A549 (cell line): ENCODE results near the gene FAM151A.

Experiments
- CBX2 ChIP-seq: fragments of 200-600 bp; sonication (generic); IDR thresholded peaks from 2 replicates; pipeline ENCODE4 v1.6.1; 2016; ENCODE audit warnings: low read depth, mild to moderate bottlenecking, borderline replicate concordance
- GATA3 ChIP-seq: IDR thresholded peaks from 2 replicates; pipeline ENCODE4 v1.6.1; 2012; ENCODE audit warnings: borderline replicate concordance
- POLR2A ChIP-seq: IDR thresholded peaks from 2 replicates; pipeline ENCODE4 v1.6.1; 2012; ENCODE audit warnings: mild to moderate bottlenecking, low read length
- RAD21 ChIP-seq, 2 experiments: fragments of >200 bp in 1 of 2; sonication (Bioruptor Twin) in 1 of 2; formaldehyde crosslinking in 1 of 2; IDR thresholded peaks in 1 of 2; conservative IDR thresholded peaks in 1 of 2; 2 replicates in 1 of 2; 3 replicates in 1 of 2; pipeline ENCODE4 v1.6.1; 2012 to 2018; ENCODE audit warnings: inconsistent platforms in 1 of 2
- RFX5 ChIP-seq: fragments of 450-650 bp; IDR thresholded peaks from 2 replicates; pipeline ENCODE4 v1.7.1; 2014; ENCODE audit warnings: antibody characterized with exemption, mild to moderate bottlenecking, moderate library complexity
- TF ChIP-seq, protein P1 (sequence below): fragments of >200 bp; sonication (Bioruptor Twin); formaldehyde crosslinking; IDR thresholded peaks from 3 replicates; pipeline ENCODE4 v1.5.1; 2016
- TF ChIP-seq, protein P2 (sequence below): fragments of 200-600 bp; sonication (generic); IDR thresholded peaks from 2 replicates; pipeline ENCODE4 v1.6.1; 2016; ENCODE audit warnings: antibody characterized with exemption, mild to moderate bottlenecking, moderate library complexity

DNA sequence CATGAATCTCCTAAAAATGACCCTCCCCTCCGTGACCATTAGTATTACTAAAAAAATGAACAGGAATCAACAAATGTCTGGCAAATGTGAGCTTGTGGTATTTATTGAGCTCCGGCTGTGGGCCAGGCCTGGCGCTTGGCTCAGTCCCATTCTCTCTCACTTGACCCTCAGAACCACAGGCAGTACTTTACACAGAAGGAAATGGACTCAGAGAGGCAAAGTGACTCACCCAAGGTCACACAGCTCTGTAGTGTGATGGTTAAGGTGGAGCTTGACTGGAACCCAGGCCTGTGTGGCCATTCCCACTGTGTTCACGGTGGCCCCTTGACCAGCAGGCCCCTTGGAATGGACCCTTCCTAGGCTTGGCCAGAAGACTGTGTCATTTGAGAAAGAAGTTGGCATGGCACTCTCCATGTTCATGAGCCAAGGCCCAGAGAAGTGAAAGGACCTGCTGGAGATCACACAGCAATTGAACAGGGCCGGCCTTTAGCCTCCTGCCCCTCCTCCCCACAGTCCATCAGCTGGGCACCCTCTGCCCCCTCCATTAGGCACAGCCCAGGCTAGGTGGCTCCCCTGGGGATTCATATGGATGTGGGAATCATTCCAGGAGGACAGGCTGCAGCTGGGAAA lies 32.1 kb downstream of the FAM151A start:
- TF ChIP-seq POLR2A (no peak), RFX5 (no peak), GATA3 (no peak), RAD21 (conservative IDR thresholded peaks at IDR 0.05 in 1 of 2, IDR thresholded peaks at IDR 0.05 in 1 of 2) (no peak), CBX2 (no peak)
- TF ChIP-seq, protein P1, sequence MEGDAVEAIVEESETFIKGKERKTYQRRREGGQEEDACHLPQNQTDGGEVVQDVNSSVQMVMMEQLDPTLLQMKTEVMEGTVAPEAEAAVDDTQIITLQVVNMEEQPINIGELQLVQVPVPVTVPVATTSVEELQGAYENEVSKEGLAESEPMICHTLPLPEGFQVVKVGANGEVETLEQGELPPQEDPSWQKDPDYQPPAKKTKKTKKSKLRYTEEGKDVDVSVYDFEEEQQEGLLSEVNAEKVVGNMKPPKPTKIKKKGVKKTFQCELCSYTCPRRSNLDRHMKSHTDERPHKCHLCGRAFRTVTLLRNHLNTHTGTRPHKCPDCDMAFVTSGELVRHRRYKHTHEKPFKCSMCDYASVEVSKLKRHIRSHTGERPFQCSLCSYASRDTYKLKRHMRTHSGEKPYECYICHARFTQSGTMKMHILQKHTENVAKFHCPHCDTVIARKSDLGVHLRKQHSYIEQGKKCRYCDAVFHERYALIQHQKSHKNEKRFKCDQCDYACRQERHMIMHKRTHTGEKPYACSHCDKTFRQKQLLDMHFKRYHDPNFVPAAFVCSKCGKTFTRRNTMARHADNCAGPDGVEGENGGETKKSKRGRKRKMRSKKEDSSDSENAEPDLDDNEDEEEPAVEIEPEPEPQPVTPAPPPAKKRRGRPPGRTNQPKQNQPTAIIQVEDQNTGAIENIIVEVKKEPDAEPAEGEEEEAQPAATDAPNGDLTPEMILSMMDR: no peak
- TF ChIP-seq, protein P2, sequence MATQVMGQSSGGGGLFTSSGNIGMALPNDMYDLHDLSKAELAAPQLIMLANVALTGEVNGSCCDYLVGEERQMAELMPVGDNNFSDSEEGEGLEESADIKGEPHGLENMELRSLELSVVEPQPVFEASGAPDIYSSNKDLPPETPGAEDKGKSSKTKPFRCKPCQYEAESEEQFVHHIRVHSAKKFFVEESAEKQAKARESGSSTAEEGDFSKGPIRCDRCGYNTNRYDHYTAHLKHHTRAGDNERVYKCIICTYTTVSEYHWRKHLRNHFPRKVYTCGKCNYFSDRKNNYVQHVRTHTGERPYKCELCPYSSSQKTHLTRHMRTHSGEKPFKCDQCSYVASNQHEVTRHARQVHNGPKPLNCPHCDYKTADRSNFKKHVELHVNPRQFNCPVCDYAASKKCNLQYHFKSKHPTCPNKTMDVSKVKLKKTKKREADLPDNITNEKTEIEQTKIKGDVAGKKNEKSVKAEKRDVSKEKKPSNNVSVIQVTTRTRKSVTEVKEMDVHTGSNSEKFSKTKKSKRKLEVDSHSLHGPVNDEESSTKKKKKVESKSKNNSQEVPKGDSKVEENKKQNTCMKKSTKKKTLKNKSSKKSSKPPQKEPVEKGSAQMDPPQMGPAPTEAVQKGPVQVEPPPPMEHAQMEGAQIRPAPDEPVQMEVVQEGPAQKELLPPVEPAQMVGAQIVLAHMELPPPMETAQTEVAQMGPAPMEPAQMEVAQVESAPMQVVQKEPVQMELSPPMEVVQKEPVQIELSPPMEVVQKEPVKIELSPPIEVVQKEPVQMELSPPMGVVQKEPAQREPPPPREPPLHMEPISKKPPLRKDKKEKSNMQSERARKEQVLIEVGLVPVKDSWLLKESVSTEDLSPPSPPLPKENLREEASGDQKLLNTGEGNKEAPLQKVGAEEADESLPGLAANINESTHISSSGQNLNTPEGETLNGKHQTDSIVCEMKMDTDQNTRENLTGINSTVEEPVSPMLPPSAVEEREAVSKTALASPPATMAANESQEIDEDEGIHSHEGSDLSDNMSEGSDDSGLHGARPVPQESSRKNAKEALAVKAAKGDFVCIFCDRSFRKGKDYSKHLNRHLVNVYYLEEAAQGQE: no peak
